ENCODE data around the gene PREX1.

The PREX1 gene

GRCh38 chr20:48731536-48731935 is 96.3 kb downstream of the PREX1 start:
- no peak overlapping the region for H3K4me3 ChIP-seq (ENCODE audit: low read depth in 1 of 2, low read length in 2 of 2)
- no peak overlapping the region for H3K9ac ChIP-seq (ENCODE audit: low read depth in 1 of 2, low read length in 2 of 2)
- H3K36me3 ChIP-seq (ENCODE audit: control insufficient read depth in 1 of 2, insufficient read depth in 2 of 2, low read length in 2 of 2), result peaks cover 0 to 6% of the 10 kb centered on the region in 2 donors
- H3K27ac ChIP-seq (ENCODE audit: low read depth, low read length), result no peak overlapping the region
- H3K4me1 ChIP-seq (ENCODE audit: control insufficient read depth in 1 of 2, insufficient read depth in 2 of 2, low read length in 2 of 2), result peaks cover 0 to 2% of the 10 kb centered on the region in 2 donors
- H3K27me3 ChIP-seq (ENCODE audit: control insufficient read depth in 1 of 2, insufficient read depth in 2 of 2, low read length in 2 of 2), result no peaks in the 10 kb centered on the region
- H3K9me3 ChIP-seq (ENCODE audit: control insufficient read depth in 1 of 2, low read length in 2 of 2), result no peaks in the 10 kb centered on the region

GRCh38 chr20:48730977-48731376 is 96.8 kb downstream of the PREX1 start:
- Histone ChIP-seq H3K27ac (ENCODE audit: low read depth, low read length) (no peak overlapping the region), H3K27me3 (ENCODE audit: control insufficient read depth in 1 of 2, insufficient read depth in 2 of 2, low read length in 2 of 2) (no peaks in the 10 kb centered on the region), H3K36me3 (ENCODE audit: control insufficient read depth in 1 of 2, insufficient read depth in 2 of 2, low read length in 2 of 2) (peaks cover 0 to 6% of the 10 kb centered on the region in 2 donors), H3K4me3 (ENCODE audit: low read depth in 1 of 2, low read length in 2 of 2) (no peak overlapping the region), H3K9me3 (ENCODE audit: control insufficient read depth in 1 of 2, low read length in 2 of 2) (no peaks in the 10 kb centered on the region), H3K4me1 (ENCODE audit: control insufficient read depth in 1 of 2, insufficient read depth in 2 of 2, low read length in 2 of 2) (no peaks in the 10 kb centered on the region), H3K9ac (ENCODE audit: low read depth in 1 of 2, low read length in 2 of 2) (no peak overlapping the region)

- Histone ChIP-seq H3K27ac (ENCODE audit: low read depth, low read length) (no peak overlapping the region), H3K36me3 (ENCODE audit: control insufficient read depth in 1 of 2, insufficient read depth in 2 of 2, low read length in 2 of 2) (peaks cover 0 to 10% of the 10 kb centered on the region in 2 donors)
These were observed 98.3 kb downstream of the PREX1 start for GRCh38 chr20:48729538-48729937.

GRCh38 chr20:48728042-48728825 is 99.6 kb downstream of the PREX1 start:
- peaks cover 0 to 5% of the 10 kb centered on the region in 2 donors for H3K36me3 ChIP-seq (ENCODE audit: control insufficient read depth in 1 of 2, insufficient read depth in 2 of 2, low read length in 2 of 2)
- H3K9ac ChIP-seq (ENCODE audit: low read depth in 1 of 2, low read length in 2 of 2), result no peak overlapping the region
- H3K9me3 ChIP-seq (ENCODE audit: control insufficient read depth in 1 of 2, low read length in 2 of 2), result no peaks in the 10 kb centered on the region
- no peak overlapping the region for H3K27ac ChIP-seq (ENCODE audit: low read depth, low read length)
- H3K4me3 ChIP-seq (ENCODE audit: low read depth in 1 of 2, low read length in 2 of 2), result no peak overlapping the region
- no peaks in the 10 kb centered on the region for H3K27me3 ChIP-seq (ENCODE audit: control insufficient read depth in 1 of 2, insufficient read depth in 2 of 2, low read length in 2 of 2)
- peaks cover 11 to 14% of the 10 kb centered on the region in 2 donors for H3K4me1 ChIP-seq (ENCODE audit: control insufficient read depth in 1 of 2, insufficient read depth in 2 of 2, low read length in 2 of 2)

More at GRCh38 chr20:48729538-48729937, 98.3 kb downstream of the PREX1 start:
- Histone ChIP-seq H3K4me1 (ENCODE audit: control insufficient read depth in 1 of 2, insufficient read depth in 2 of 2, low read length in 2 of 2) (peaks cover 0 to 1% of the 10 kb centered on the region in 2 donors), H3K9ac (ENCODE audit: low read depth in 1 of 2, low read length in 2 of 2) (no peak overlapping the region), H3K4me3 (ENCODE audit: low read depth in 1 of 2, low read length in 2 of 2) (no peak overlapping the region), H3K9me3 (ENCODE audit: control insufficient read depth in 1 of 2, low read length in 2 of 2) (no peaks in the 10 kb centered on the region), H3K27me3 (ENCODE audit: control insufficient read depth in 1 of 2, insufficient read depth in 2 of 2, low read length in 2 of 2) (no peaks in the 10 kb centered on the region)

GRCh38 chr20:48727226-48727625 is 100.6 kb downstream of the PREX1 start:
- Histone ChIP-seq H3K9me3 (ENCODE audit: control insufficient read depth in 1 of 2, low read length in 2 of 2) (no peaks in the 10 kb centered on the region), H3K9ac (ENCODE audit: low read depth in 1 of 2, low read length in 2 of 2) (no peak overlapping the region), H3K4me3 (ENCODE audit: low read depth in 1 of 2, low read length in 2 of 2) (no peak overlapping the region), H3K4me1 (ENCODE audit: control insufficient read depth in 1 of 2, insufficient read depth in 2 of 2, low read length in 2 of 2) (peaks cover 21 to 23% of the 10 kb centered on the region in 2 donors), H3K27me3 (ENCODE audit: control insufficient read depth in 1 of 2, insufficient read depth in 2 of 2, low read length in 2 of 2) (no peaks in the 10 kb centered on the region), H3K36me3 (ENCODE audit: control insufficient read depth in 1 of 2, insufficient read depth in 2 of 2, low read length in 2 of 2) (peaks cover 0 to 5% of the 10 kb centered on the region in 2 donors), H3K27ac (ENCODE audit: low read depth, low read length) (no peak overlapping the region)

- peaks cover 0 to 5% of the 10 kb centered on the region in 2 donors for H3K36me3 ChIP-seq (ENCODE audit: control insufficient read depth in 1 of 2, insufficient read depth in 2 of 2, low read length in 2 of 2)
- H3K27ac ChIP-seq (ENCODE audit: low read depth, low read length), result no peak overlapping the region
- peaks cover 37 to 39% of the 10 kb centered on the region in 2 donors for H3K4me1 ChIP-seq (ENCODE audit: control insufficient read depth in 1 of 2, insufficient read depth in 2 of 2, low read length in 2 of 2)
- no peak overlapping the region for H3K9ac ChIP-seq (ENCODE audit: low read depth in 1 of 2, low read length in 2 of 2)
- no peak overlapping the region for H3K4me3 ChIP-seq (ENCODE audit: low read depth in 1 of 2, low read length in 2 of 2)
- H3K27me3 ChIP-seq (ENCODE audit: control insufficient read depth in 1 of 2, insufficient read depth in 2 of 2, low read length in 2 of 2), result no peaks in the 10 kb centered on the region
- H3K9me3 ChIP-seq (ENCODE audit: control insufficient read depth in 1 of 2, low read length in 2 of 2), result no peaks in the 10 kb centered on the region
These were observed 102.2 kb downstream of the PREX1 start for GRCh38 chr20:48725555-48725991.

GRCh38 chr20:48724891-48725554 is 102.8 kb downstream of the PREX1 start:
- Histone ChIP-seq H3K36me3 (ENCODE audit: control insufficient read depth in 1 of 2, insufficient read depth in 2 of 2, low read length in 2 of 2) (peaks cover 0 to 5% of the 10 kb centered on the region in 2 donors), H3K9me3 (ENCODE audit: control insufficient read depth in 1 of 2, low read length in 2 of 2) (no peaks in the 10 kb centered on the region), H3K4me1 (ENCODE audit: control insufficient read depth in 1 of 2, insufficient read depth in 2 of 2, low read length in 2 of 2) (peaks cover 41 to 43% of the 10 kb centered on the region in 2 donors), H3K27ac (ENCODE audit: low read depth, low read length) (no peak overlapping the region), H3K9ac (ENCODE audit: low read depth in 1 of 2, low read length in 2 of 2) (no peak overlapping the region), H3K4me3 (ENCODE audit: low read depth in 1 of 2, low read length in 2 of 2) (no peak overlapping the region), H3K27me3 (ENCODE audit: control insufficient read depth in 1 of 2, insufficient read depth in 2 of 2, low read length in 2 of 2) (no peaks in the 10 kb centered on the region)

- H3K9me3 ChIP-seq (ENCODE audit: control insufficient read depth in 1 of 2, low read length in 2 of 2), result no peaks in the 10 kb centered on the region
- H3K4me1 ChIP-seq (ENCODE audit: control insufficient read depth in 1 of 2, insufficient read depth in 2 of 2, low read length in 2 of 2), result peaks cover 41 to 47% of the 10 kb centered on the region in 2 donors
- H3K4me3 ChIP-seq (ENCODE audit: low read depth in 1 of 2, low read length in 2 of 2), result no peak overlapping the region
- peaks cover 0 to 5% of the 10 kb centered on the region in 2 donors for H3K36me3 ChIP-seq (ENCODE audit: control insufficient read depth in 1 of 2, insufficient read depth in 2 of 2, low read length in 2 of 2)
- H3K9ac ChIP-seq (ENCODE audit: low read depth in 1 of 2, low read length in 2 of 2), result no peak overlapping the region
- H3K27ac ChIP-seq (ENCODE audit: low read depth, low read length), result no peak overlapping the region
- H3K27me3 ChIP-seq (ENCODE audit: control insufficient read depth in 1 of 2, insufficient read depth in 2 of 2, low read length in 2 of 2), result no peaks in the 10 kb centered on the region
These were observed 103.4 kb downstream of the PREX1 start for GRCh38 chr20:48724382-48724781.

- no peak overlapping the region for H3K4me3 ChIP-seq (ENCODE audit: low read depth in 1 of 2, low read length in 2 of 2)
- H3K4me1 ChIP-seq (ENCODE audit: control insufficient read depth in 1 of 2, insufficient read depth in 2 of 2, low read length in 2 of 2), result peaks cover 47 to 48% of the 10 kb centered on the region in 2 donors
- H3K9ac ChIP-seq (ENCODE audit: low read depth in 1 of 2, low read length in 2 of 2), result no peak overlapping the region
These were observed 104.2 kb downstream of the PREX1 start for GRCh38 chr20:48723308-48724264.

More at GRCh38 chr20:48723308-48724264, 104.2 kb downstream of the PREX1 start:
- Histone ChIP-seq H3K36me3 (ENCODE audit: control insufficient read depth in 1 of 2, insufficient read depth in 2 of 2, low read length in 2 of 2) (peaks cover 0 to 5% of the 10 kb centered on the region in 2 donors), H3K27ac (ENCODE audit: low read depth, low read length) (peak overlapping the region; percentile 44), H3K27me3 (ENCODE audit: control insufficient read depth in 1 of 2, insufficient read depth in 2 of 2, low read length in 2 of 2) (no peaks in the 10 kb centered on the region), H3K9me3 (ENCODE audit: control insufficient read depth in 1 of 2, low read length in 2 of 2) (no peaks in the 10 kb centered on the region)
